MCF 10A (cell line): ENCODE results near the gene STXBP5. TPM values are rescaled to one million over a fixed set of nuclear protein-coding genes. Genes with fewer than 3 reads are reported as not detected.

Experiments
- BruUV-seq: library from RNA; stranded (reverse); fragments of 400-500 nt; replicated peaks from 2 replicates; lab custom pipeline; 2021; lab: Mats Ljungman, UMichigan
- CTCF ChIA-PET: fragments of 300-600 bp; sonication (Branson Sonifier 250); formaldehyde crosslinking; extraction: SDS; loops from one replicate; lab custom pipeline; 2021; ENCODE audit warnings: antibody characterized with exemption, inconsistent platforms; lab: Yijun Ruan, JAX
- POLR2A ChIA-PET: fragments of 300-600, 350-650 bp; sonication (Branson Sonifier 250); formaldehyde crosslinking; extraction: SDS; loops from one replicate; lab custom pipeline; 2020; ENCODE audit warnings: antibody characterized with exemption, inconsistent platforms; lab: Yijun Ruan, JAX
- DNase-seq: peaks from one replicate; pipeline ENCODE4 v3.0.0-alpha.2; 2018; ENCODE audit not compliant: unreplicated experiment
- H3K27ac Mint-ChIP-seq: one replicate; pipeline ENCODE4 v1.8.0; 2022; ENCODE audit warnings: mild to moderate bottlenecking, low read depth, mixed read lengths; ENCODE audit not compliant: unreplicated experiment
- H3K27me3 Mint-ChIP-seq: one replicate; pipeline ENCODE4 v1.8.0; 2022; ENCODE audit warnings: mixed read lengths; ENCODE audit not compliant: insufficient read depth, unreplicated experiment
- H3K36me3 Mint-ChIP-seq: one replicate; pipeline ENCODE4 v1.8.0; 2022; ENCODE audit warnings: mild to moderate bottlenecking, moderate library complexity, mixed read lengths; ENCODE audit not compliant: insufficient read depth, unreplicated experiment
- H3K4me1 Mint-ChIP-seq: one replicate; pipeline ENCODE4 v1.8.0; 2022; ENCODE audit warnings: mixed read lengths; ENCODE audit not compliant: insufficient read depth, unreplicated experiment
- H3K4me3 Mint-ChIP-seq: one replicate; pipeline ENCODE4 v1.8.0; 2022; ENCODE audit warnings: mild to moderate bottlenecking, moderate library complexity, mixed read lengths; ENCODE audit not compliant: unreplicated experiment
- H3K9me3 Mint-ChIP-seq: one replicate; pipeline ENCODE4 v1.8.0; 2022; ENCODE audit warnings: mixed read lengths; ENCODE audit not compliant: unreplicated experiment
- intact Hi-C: fragments of 100-400 bp; cut with micrococcal nuclease; formaldehyde crosslinking; loops from 2 replicates; pipeline ENCODE4 v1.14.1; 2022
- total RNA-seq: library from RNA; stranded (reverse); gene quantifications from 2 replicates; pipeline ENCODE4 v1.2.3, GENCODE V29; 2022
- TF ChIP-seq, protein P1 (sequence below): fragments of 200-600 bp; IDR thresholded peaks from one replicate; pipeline ENCODE4 v1.8.0; 2022; ENCODE audit warnings: antibody characterized with exemption, mild to moderate bottlenecking; ENCODE audit not compliant: unreplicated experiment

STXBP5 gene
- total RNA-seq, 1 experiment from 2014 or later: 38.5 TPM

GRCh38 chr6:147166360-147166944 is 37.8 kb upstream of the STXBP5 start:
- Mint-ChIP-seq H3K36me3 (no peaks in the 10 kb centered on the region), H3K27me3 (no peaks in the 10 kb centered on the region), H3K4me1 (peaks cover 23% of the 10 kb centered on the region), H3K9me3 (no peaks in the 10 kb centered on the region), H3K4me3 (no peak overlapping the region), H3K27ac (no peak overlapping the region)
- ChIA-PET POLR2A (interaction anchor here (0.6 to 0.8 kb wide), 3 partner anchors 9 to 77 kb away, joined by 3 to 4 read pairs (median 3); no protein-coding TSS in a partner anchor), CTCF (interaction anchor here (0.6 kb wide), 2 partner anchors 8 to 19 kb away, joined by 3 to 4 read pairs; no protein-coding TSS in a partner anchor)
- intact Hi-C loops: no loop called here
- no TSS peak for BruUV-seq
- TF ChIP-seq, protein P1, sequence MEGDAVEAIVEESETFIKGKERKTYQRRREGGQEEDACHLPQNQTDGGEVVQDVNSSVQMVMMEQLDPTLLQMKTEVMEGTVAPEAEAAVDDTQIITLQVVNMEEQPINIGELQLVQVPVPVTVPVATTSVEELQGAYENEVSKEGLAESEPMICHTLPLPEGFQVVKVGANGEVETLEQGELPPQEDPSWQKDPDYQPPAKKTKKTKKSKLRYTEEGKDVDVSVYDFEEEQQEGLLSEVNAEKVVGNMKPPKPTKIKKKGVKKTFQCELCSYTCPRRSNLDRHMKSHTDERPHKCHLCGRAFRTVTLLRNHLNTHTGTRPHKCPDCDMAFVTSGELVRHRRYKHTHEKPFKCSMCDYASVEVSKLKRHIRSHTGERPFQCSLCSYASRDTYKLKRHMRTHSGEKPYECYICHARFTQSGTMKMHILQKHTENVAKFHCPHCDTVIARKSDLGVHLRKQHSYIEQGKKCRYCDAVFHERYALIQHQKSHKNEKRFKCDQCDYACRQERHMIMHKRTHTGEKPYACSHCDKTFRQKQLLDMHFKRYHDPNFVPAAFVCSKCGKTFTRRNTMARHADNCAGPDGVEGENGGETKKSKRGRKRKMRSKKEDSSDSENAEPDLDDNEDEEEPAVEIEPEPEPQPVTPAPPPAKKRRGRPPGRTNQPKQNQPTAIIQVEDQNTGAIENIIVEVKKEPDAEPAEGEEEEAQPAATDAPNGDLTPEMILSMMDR: no peak
- no peak for DNase-seq

GRCh38 chr6:147166992-147167391 is 37.2 kb upstream of the STXBP5 start:
- intact Hi-C loops: no loop called here
- CTCF ChIA-PET: interaction anchor here (0.6 kb wide), 1 partner anchor 8 kb away, joined by 4 read pairs; no protein-coding TSS in a partner anchor

DNA sequence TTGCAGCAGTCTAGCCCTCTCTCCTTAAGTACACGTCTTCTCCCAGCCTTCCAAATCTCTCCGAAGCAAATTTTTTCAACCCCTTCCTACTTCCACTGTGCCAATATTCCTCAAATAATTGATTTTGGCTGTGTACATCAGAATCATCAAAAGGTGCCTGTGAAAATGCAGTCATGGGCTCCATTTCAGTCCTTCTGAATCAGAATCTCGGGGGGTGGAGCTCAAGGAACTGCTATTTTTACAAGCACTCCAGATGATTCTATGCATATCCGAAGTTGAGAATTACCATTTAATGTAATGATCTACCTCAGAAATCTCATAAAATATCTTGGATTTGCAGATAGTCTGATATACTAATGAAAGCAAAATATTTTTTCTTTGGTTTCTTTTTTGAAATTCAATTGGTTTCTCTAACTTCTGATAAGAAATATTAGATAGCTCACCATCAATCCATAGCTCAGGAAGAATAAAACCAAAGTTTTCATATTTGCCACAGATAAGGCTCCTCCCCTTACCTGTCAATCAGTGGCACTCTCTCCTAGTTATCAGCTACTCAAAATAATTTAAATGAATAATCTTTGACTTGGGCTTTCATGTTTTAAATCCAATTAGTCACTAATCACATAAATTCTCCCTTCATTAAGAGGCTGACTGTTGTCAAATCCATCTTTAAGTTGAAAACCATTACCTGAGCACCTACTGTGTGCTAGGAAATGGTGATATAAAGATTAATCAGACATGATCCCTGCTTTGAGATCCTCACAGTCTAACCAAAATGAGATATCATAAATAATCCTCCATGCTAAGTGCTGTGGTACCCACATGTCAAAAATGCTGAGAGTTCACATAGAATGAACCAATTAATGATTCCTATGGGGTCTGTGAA is 36.4 kb upstream of the STXBP5 start:
- no peaks in the 10 kb centered on the region for H3K9me3 Mint-ChIP-seq
- H3K4me1 Mint-ChIP-seq: peaks cover 16% of the 10 kb centered on the region
- intact Hi-C loops: no loop called here
- ChIA-PET POLR2A (interaction anchor here (0.5 to 5.5 kb wide), 6 partner anchors 10 to 40 kb away, joined by 3 to 39 read pairs (median 4); partner anchors contain the start of gene STXBP5), CTCF (no interaction called here)
- H3K27ac Mint-ChIP-seq: no peak overlapping the region
- DNase-seq: no peak
- H3K4me3 Mint-ChIP-seq: no peak overlapping the region
- no peaks in the 10 kb centered on the region for H3K27me3 Mint-ChIP-seq
- TF ChIP-seq, protein P1: no peak
- no peaks in the 10 kb centered on the region for H3K36me3 Mint-ChIP-seq
- BruUV-seq: no TSS peak

More at GRCh38 chr6:147166992-147167391, 37.2 kb upstream of the STXBP5 start:
- no TSS peak for BruUV-seq
- Mint-ChIP-seq H3K4me1 (peaks cover 18% of the 10 kb centered on the region), H3K9me3 (no peaks in the 10 kb centered on the region), H3K36me3 (no peaks in the 10 kb centered on the region), H3K27me3 (no peaks in the 10 kb centered on the region), H3K4me3 (no peak overlapping the region), H3K27ac (no peak overlapping the region)
- POLR2A ChIA-PET: interaction anchor here (0.5 to 5.5 kb wide), 4 partner anchors 14 to 77 kb away, joined by 3 to 39 read pairs (median 4); partner anchors contain the start of gene STXBP5
- TF ChIP-seq, protein P1: no peak
- DNase-seq: no peak

DNA sequence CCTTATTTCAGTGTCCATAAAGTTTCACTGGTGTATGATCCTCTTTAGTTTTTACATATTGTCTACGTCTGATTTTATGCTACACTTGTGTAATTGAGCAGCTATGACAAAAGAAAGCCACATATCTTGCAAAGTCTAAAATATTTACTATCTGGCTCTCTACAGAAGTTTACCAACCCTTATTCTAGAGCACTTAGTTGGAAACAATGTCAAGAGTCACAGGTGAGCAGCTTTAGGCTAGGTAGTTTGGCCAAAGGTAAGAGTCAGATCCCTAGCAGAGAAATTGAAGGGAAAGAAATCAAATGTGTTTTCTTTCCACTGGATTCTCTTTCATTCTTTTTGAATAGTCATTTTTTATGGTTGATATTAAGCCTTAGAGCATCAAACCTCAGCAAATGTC is 34.7 kb upstream of the STXBP5 start:
- H3K36me3 Mint-ChIP-seq: no peaks in the 10 kb centered on the region
- intact Hi-C loops: no loop called here
- H3K4me3 Mint-ChIP-seq: no peak overlapping the region
- H3K27ac Mint-ChIP-seq: peak overlapping the region; percentile 94
- DNase-seq: no peak
- BruUV-seq: no TSS peak
- POLR2A ChIA-PET: interaction anchor here (0.7 to 5.5 kb wide), 11 partner anchors 15 to 267 kb away, joined by 3 to 39 read pairs (median 4); partner anchors contain the start of gene STXBP5
- TF ChIP-seq, protein P1: no peak
- H3K27me3 Mint-ChIP-seq: no peaks in the 10 kb centered on the region
- peaks cover 16% of the 10 kb centered on the region for H3K4me1 Mint-ChIP-seq
- CTCF ChIA-PET: interaction anchor here (0.7 kb wide), 1 partner anchor 12 kb away, joined by 3 read pairs; no protein-coding TSS in a partner anchor
- no peaks in the 10 kb centered on the region for H3K9me3 Mint-ChIP-seq
